ENCODE data around the gene ERCC1. TPM values are rescaled to one million over a fixed set of nuclear protein-coding genes. Genes with fewer than 3 reads are reported as not detected.

ERCC1 gene
- total RNA-seq, 2 experiments from 2014 or later: 32.5 to 32.6 TPM

DNA sequence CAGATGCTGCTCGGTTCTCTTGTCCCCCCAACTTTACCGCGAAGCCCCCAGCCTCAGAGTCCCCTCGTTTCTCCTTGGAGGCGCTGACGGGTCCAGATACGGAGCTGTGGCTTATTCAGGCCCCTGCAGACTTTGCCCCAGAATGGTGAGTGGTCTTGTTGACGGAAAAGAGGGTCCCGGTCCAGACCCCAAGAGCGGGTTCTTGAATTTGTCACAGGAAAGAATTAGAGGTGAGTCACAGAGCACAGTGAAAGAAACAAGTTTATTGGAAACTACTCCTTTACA is 16.7 kb downstream of the ERCC1 start:
- Mint-ChIP-seq H3K27ac (no peak overlapping the region), H3K36me3 (ENCODE audit: low read depth) (peaks cover 12% of the 10 kb centered on the region), H3K27me3 (peaks cover 37% of the 10 kb centered on the region), H3K9me3 (no peaks in the 10 kb centered on the region), H3K4me3 (peak overlapping the region; percentile 97), H3K4me1 (ENCODE audit: low read depth) (peaks cover 40% of the 10 kb centered on the region)
- Histone ChIP-seq H3K27me3 (ENCODE audit: control insufficient read depth in 1 of 2, insufficient read depth in 2 of 2, low read length in 2 of 2) (peaks cover 27% of the 10 kb centered on the region in 2 experiments), H3K4me1 (ENCODE audit: insufficient read depth, low read length) (peaks cover 45% of the 10 kb centered on the region), H3K4me3 (ENCODE audit: low read length) (peak overlapping the region; percentile 67), H3K9me3 (ENCODE audit: control insufficient read depth in 1 of 2, insufficient read depth in 1 of 2, low read length in 2 of 2) (peaks cover 0 to 6% of the 10 kb centered on the region in 2 experiments), H3K27ac (ENCODE audit: low read depth in 1 of 2, low read length in 2 of 2) (no peak overlapping the region), H3K36me3 (ENCODE audit: insufficient read depth, low read length) (no peaks in the 10 kb centered on the region)
- TF ChIP-seq, protein P1, sequence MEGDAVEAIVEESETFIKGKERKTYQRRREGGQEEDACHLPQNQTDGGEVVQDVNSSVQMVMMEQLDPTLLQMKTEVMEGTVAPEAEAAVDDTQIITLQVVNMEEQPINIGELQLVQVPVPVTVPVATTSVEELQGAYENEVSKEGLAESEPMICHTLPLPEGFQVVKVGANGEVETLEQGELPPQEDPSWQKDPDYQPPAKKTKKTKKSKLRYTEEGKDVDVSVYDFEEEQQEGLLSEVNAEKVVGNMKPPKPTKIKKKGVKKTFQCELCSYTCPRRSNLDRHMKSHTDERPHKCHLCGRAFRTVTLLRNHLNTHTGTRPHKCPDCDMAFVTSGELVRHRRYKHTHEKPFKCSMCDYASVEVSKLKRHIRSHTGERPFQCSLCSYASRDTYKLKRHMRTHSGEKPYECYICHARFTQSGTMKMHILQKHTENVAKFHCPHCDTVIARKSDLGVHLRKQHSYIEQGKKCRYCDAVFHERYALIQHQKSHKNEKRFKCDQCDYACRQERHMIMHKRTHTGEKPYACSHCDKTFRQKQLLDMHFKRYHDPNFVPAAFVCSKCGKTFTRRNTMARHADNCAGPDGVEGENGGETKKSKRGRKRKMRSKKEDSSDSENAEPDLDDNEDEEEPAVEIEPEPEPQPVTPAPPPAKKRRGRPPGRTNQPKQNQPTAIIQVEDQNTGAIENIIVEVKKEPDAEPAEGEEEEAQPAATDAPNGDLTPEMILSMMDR (IDR thresholded peaks at IDR 0.05): no peak
- DNase-seq (no peak), ATAC-seq (ENCODE audit: poor library complexity) (no peak)
- CTCF ChIA-PET: interaction anchor here (1.2 to 1.5 kb wide), 2 partner anchors 33 to 72 kb away, joined by 3 to 8 read pairs; no protein-coding TSS in a partner anchor
- intact Hi-C loops (cut with DNase I, micrococcal nuclease): loop anchor here (2.0 to 10.0 kb wide), 4 partner anchors 18 to 458 kb away; partner anchors contain the start of genes ERCC2 (in 2 of the 2), FOXA3 (in 1 of the 2), MARK4 (in 1 of the 2) and SYMPK (in 1 of the 2)
- POLR2A ChIA-PET: interaction anchor here (1.5 kb wide), 1 partner anchor 72 kb away, joined by 6 read pairs; no protein-coding TSS in a partner anchor

GRCh38 chr19:45406226-45407090 is 17.3 kb downstream of the ERCC1 start, which contains the start of gene POLR1G:
Gene POLR1G, plus strand, starts transcription at chr19:45406644. Its CDS starts 53 bp downstream, at chr19:45406697.
- Mint-ChIP-seq H3K9me3 (no peaks in the 10 kb centered on the region), H3K27ac (peak within 1 kb of the TSS; percentile 79), H3K4me1 (ENCODE audit: low read depth) (peaks cover 40% of the 10 kb centered on the region), H3K27me3 (peaks cover 42% of the 10 kb centered on the region), H3K4me3 (peak within 1 kb of the TSS; percentile 97), H3K36me3 (ENCODE audit: low read depth) (peaks cover 12% of the 10 kb centered on the region)
- TF ChIP-seq, protein P1 (IDR thresholded peaks at IDR 0.05): no peak
- POLR2A ChIA-PET: interaction anchor here (1.0 to 1.5 kb wide), 2 partner anchors 18 to 72 kb away, joined by 3 to 6 read pairs; no protein-coding TSS in a partner anchor
- no peaks in the 10 kb centered on the region for H3K36me3 ChIP-seq (ENCODE audit: insufficient read depth, low read length)
- DNase-seq: peak; percentile 59 to 87 (median 70)
- H3K9me3 ChIP-seq (ENCODE audit: control insufficient read depth in 1 of 2, insufficient read depth in 1 of 2, low read length in 2 of 2): peaks cover 0 to 6% of the 10 kb centered on the region in 2 experiments
- CTCF ChIA-PET: interaction anchor here (1.0 to 1.5 kb wide), 3 partner anchors 33 to 79 kb away, joined by 3 to 8 read pairs (median 4); no protein-coding TSS in a partner anchor
- peak; percentile 76 for ATAC-seq (ENCODE audit: poor library complexity)
- H3K4me1 ChIP-seq (ENCODE audit: insufficient read depth, low read length): peaks cover 45% of the 10 kb centered on the region
- H3K27me3 ChIP-seq (ENCODE audit: control insufficient read depth in 1 of 2, insufficient read depth in 2 of 2, low read length in 2 of 2): peaks cover 27% of the 10 kb centered on the region in 2 experiments
- H3K27ac ChIP-seq (ENCODE audit: low read depth in 1 of 2, low read length in 2 of 2): peak within 1 kb of the TSS; percentile 70 to 86
- H3K4me3 ChIP-seq (ENCODE audit: low read length): peak within 1 kb of the TSS; percentile 67
- intact Hi-C loops (cut with DNase I, micrococcal nuclease): loop anchor here (2.0 to 10.0 kb wide), 4 partner anchors 18 to 458 kb away; partner anchors contain the start of genes ERCC2 (in 2 of the 2), FOXA3 (in 1 of the 2), MARK4 (in 1 of the 2) and SYMPK (in 1 of the 2)

GRCh38 chr19:45405435-45406225 is 18.1 kb downstream of the ERCC1 start:
- intact Hi-C loops (cut with DNase I, micrococcal nuclease): loop anchor here (2.0 to 10.0 kb wide), 5 partner anchors 19 to 459 kb away; partner anchors contain the start of genes ERCC2 (in 2 of the 2), FOXA3 (in 1 of the 2), MARK4 (in 1 of the 2) and SYMPK (in 1 of the 2)
- POLR2A ChIA-PET: interaction anchor here (1.0 kb wide), 1 partner anchor 19 kb away, joined by 3 read pairs; no protein-coding TSS in a partner anchor

More at GRCh38 chr19:45405435-45406225, 18.1 kb downstream of the ERCC1 start:
- Histone ChIP-seq H3K36me3 (ENCODE audit: insufficient read depth, low read length) (no peaks in the 10 kb centered on the region), H3K27me3 (ENCODE audit: control insufficient read depth in 1 of 2, insufficient read depth in 2 of 2, low read length in 2 of 2) (peaks cover 27% of the 10 kb centered on the region in 2 experiments), H3K4me1 (ENCODE audit: insufficient read depth, low read length) (peaks cover 45% of the 10 kb centered on the region), H3K9me3 (ENCODE audit: control insufficient read depth in 1 of 2, insufficient read depth in 1 of 2, low read length in 2 of 2) (peaks cover 0 to 6% of the 10 kb centered on the region in 2 experiments), H3K4me3 (ENCODE audit: low read length) (peak overlapping the region; percentile 67), H3K27ac (ENCODE audit: low read depth in 1 of 2, low read length in 2 of 2) (peak overlapping the region; percentile 70 to 86)
- peaks cover 40% of the 10 kb centered on the region for H3K4me1 Mint-ChIP-seq (ENCODE audit: low read depth)
- TF ChIP-seq, protein P1 (IDR thresholded peaks at IDR 0.05): no peak
- CTCF ChIA-PET: interaction anchor here (1.0 to 1.7 kb wide), 2 partner anchors 80 to 153 kb away, joined by 4 to 5 read pairs; no protein-coding TSS in a partner anchor
- peak; percentile 68 to 90 (median 80) for DNase-seq
- peaks cover 12% of the 10 kb centered on the region for H3K36me3 Mint-ChIP-seq (ENCODE audit: low read depth)
- ATAC-seq (ENCODE audit: poor library complexity): peak; percentile 71
- peaks cover 44% of the 10 kb centered on the region for H3K27me3 Mint-ChIP-seq
- no peaks in the 10 kb centered on the region for H3K9me3 Mint-ChIP-seq
- H3K27ac Mint-ChIP-seq: peak overlapping the region; percentile 79
- peak overlapping the region; percentile 97 for H3K4me3 Mint-ChIP-seq

Measured in CD4-positive, alpha-beta T cell (primary cell).